Fibroblast of the aortic adventitia (primary cell): Measurements from ENCODE around the gene UBA5. TPM values are rescaled to one million over a fixed set of nuclear protein-coding genes. Genes with fewer than 3 reads are reported as not detected.
"Not testable (repeated sequence)": the region's sequence is repeated elsewhere in the genome, so short reads cannot be mapped to it uniquely, and the experiment has no call there.

ENCODE experiments used
- DNase-seq: peaks from one replicate; pipeline ENCODE4 v3.0.0-alpha.2; 2010; ENCODE audit warnings: low read depth
- H3K4me3 ChIP-seq: 2 replicates; pipeline ENCODE4 v1.5.1; 2011; ENCODE audit warnings: low read depth, mild to moderate bottlenecking, control low read depth, low read length, moderate library complexity
- total RNA-seq: library from RNA; depleted of rRNA; stranded (reverse); fragments of >200 nt; gene quantifications from 2 replicates; pipeline ENCODE4 v1.2.3, GENCODE V29; 2012; ENCODE audit warnings: low replicate concordance
- TF ChIP-seq, protein P1 (sequence below): IDR thresholded peaks from 2 replicates; pipeline ENCODE4 v1.5.1; 2011; ENCODE audit warnings: mild to moderate bottlenecking, low read length, control low read depth, inconsistent platforms; ENCODE audit not compliant: insufficient read depth

UBA5 gene
- total RNA-seq, 1 donor, result 39.5 TPM

DNA sequence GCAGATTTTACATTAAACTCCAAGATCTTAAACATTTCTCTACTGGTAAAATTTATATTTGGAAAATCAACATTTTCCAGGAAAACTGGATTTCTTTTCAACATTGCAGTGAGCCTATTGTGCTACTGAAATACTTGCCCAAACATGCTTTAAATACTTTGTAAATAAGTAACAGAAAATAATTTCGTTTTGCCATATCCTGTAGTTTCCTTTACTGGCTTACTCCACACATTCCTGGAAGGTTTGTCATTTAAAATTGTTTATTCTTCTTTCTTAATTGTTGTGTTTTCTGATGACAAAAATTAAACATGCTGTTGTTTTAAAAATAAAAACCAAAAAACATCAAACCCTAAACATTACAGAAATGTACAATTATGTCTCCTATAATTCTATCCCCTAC is 22.5 kb upstream of the UBA5 start:
- no peak overlapping the region for H3K4me3 ChIP-seq
- peak; percentile 50 for DNase-seq
- TF ChIP-seq, protein P1, sequence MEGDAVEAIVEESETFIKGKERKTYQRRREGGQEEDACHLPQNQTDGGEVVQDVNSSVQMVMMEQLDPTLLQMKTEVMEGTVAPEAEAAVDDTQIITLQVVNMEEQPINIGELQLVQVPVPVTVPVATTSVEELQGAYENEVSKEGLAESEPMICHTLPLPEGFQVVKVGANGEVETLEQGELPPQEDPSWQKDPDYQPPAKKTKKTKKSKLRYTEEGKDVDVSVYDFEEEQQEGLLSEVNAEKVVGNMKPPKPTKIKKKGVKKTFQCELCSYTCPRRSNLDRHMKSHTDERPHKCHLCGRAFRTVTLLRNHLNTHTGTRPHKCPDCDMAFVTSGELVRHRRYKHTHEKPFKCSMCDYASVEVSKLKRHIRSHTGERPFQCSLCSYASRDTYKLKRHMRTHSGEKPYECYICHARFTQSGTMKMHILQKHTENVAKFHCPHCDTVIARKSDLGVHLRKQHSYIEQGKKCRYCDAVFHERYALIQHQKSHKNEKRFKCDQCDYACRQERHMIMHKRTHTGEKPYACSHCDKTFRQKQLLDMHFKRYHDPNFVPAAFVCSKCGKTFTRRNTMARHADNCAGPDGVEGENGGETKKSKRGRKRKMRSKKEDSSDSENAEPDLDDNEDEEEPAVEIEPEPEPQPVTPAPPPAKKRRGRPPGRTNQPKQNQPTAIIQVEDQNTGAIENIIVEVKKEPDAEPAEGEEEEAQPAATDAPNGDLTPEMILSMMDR, result no peak

DNA sequence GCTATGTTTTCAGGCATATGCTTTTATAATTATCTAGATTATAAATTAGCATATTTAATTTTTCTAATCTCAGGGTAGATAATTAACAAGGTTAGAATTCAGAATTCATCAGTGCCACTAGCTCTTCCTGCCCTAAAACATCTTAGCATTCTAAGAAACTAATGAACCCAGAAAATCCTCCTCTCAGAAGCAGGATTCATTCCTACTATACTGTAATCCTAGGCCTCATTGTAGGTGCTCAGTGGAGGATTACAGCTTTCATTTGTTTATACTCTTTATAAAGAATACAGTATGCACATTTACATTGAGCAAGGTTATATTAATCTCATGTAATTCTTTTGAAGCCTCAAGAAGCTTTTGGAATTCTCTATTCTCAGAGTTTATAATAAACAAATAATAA is 21.4 kb upstream of the UBA5 start:
- no peak overlapping the region for H3K4me3 ChIP-seq
- DNase-seq, result no peak
- TF ChIP-seq, protein P1, result no peak

DNA sequence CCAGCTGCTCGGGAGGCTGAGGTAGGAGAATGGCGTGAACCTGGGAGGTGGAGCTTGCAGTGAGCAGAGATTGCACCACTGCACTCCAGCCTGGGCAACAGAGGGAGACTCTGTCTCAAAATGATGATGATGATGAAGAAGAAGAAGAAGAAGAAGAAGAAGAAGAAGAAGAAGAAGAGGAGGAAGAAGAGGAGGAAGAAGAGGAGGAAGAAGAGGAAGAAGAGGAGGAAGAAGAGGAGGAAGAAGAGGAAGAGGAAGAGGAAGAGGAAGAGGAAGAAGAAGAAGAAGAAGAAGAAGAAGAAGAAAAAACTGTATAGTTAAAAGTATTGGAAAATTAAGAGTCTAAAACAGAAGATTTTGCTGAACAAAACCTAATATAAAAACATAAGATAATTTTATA is 18.7 kb upstream of the UBA5 start:
- H3K4me3 ChIP-seq, DNase-seq: not testable (repeated sequence)

DNA sequence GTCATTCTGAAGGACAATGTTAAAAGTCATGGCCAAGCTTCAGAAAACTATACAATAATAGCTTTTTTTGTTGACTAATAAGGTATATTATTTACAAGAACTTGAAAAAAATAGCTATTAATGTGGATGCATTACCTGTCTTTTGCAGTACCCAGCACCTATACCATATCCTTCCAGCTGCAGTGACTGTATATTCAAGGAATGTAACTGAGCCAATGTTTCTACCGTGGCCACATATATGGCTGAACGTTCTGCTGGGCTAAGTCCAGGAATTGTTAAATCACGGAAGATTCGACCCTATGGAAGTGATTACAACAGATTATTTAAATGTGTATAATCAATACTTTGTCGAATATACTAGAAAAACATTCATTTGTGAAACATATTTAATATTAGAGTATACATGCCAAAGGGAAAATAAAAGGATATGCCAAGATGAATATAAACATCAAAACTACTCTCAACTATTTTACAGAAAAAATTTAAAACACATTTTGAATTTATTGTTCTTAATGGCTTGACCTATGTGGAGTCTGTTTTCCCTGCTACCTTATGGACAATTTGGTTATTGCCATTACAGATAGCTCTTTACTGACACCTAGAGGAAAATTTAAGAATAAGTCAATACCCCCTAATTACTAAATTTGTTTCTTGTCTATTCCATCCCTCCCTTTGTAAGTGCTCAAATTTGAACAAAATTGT is 18.1 kb upstream of the UBA5 start:
- H3K4me3 ChIP-seq, result no peak overlapping the region
- TF ChIP-seq, protein P1, result peak; percentile 65
- peak; percentile 86 for DNase-seq

DNA sequence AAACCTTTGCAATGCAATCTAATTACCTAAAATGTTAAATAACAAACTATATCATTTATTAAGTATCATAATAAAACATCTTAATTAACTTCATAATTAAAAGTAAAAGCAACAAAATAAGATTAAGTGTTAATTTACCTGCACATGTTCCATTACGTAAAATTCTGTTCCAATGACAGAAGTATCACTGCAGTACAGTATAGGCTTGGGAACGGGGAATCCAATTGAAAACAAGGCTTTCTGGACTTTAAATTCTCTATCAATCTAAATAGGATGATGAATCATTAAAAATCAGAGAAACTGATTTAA is 17.6 kb upstream of the UBA5 start:
- TF ChIP-seq, protein P1, result no peak
- DNase-seq, result no peak
- H3K4me3 ChIP-seq, result no peak overlapping the region

DNA sequence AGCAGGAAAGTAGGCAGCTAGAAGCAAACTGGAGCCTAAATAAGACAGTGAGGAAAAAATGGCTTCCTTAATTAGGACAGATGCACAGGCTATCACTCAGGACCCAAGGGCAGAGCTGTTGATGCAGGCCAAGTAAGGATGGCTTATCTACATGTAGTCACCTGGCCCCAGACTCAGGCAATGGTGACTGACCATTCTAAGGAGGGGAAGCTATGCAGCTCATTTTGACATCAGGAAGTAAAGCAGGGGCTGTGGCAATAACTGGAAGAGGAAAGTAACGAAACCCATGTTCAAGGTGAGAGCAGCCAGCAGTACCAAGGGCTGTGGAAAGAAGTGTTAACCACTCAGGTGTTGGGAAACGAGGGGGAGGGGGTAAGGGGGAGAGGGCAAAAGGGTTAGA is 16.8 kb upstream of the UBA5 start:
- H3K4me3 ChIP-seq, result no peak overlapping the region
- no peak for DNase-seq
- TF ChIP-seq, protein P1, result no peak

DNA sequence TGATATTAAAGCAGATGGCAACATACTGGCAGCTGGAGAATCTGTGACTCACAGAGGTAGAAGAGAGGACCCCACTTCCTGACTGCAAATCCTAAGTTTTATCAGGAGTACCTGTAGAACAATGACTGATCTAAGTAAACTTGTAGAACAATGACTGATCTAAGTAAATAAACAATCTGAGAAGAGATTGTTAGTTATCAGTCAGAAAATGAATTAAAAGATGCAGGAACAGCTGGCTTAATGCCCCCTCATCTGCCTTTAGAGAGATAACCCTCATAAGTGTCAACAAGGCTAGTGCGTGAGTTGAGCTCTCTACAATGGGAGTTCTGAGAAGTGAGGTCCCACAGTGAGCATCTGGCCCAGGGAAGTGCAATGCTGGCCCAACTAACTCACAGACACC is 15.1 kb upstream of the UBA5 start:
- DNase-seq, result no peak
- TF ChIP-seq, protein P1, result no peak
- H3K4me3 ChIP-seq, result no peak overlapping the region
